CD4-positive, alpha-beta T cell treated with Interleukin-1 beta for 1 hour (primary cell): ENCODE measurements around the gene PRMT6.

Experiments
- DNase-seq, 2 donors: peaks; one replicate each; pipeline ENCODE4 v3.0.0-alpha.2; 2020 to 2022

The PRMT6 gene

DNA sequence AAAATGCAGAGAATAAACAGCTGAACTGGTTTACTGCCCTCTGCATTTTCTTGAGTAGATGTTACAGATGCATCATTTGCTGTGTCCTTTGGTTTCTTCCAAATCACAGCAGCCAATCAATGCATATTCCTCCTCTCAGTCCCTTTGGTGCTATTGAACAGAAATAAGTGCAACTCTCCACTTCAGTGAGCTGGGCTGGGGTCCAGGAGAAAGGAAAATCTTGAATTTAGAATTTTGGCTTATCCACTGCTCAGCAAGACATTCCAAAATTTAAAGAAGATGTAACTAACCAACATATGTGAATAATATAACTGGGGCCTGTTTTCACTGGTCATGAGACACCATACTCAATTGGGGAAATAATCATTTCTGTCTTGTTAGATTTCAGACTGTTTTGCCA is 39.2 kb downstream of the PRMT6 start:
- no peak for DNase-seq

- DNase-seq: no peak
Observed at GRCh38 chr1:107096690-107097089, 40.2 kb downstream of the PRMT6 start.

GRCh38 chr1:107098961-107099360 is 42.5 kb downstream of the PRMT6 start:
- DNase-seq: no peak

DNA sequence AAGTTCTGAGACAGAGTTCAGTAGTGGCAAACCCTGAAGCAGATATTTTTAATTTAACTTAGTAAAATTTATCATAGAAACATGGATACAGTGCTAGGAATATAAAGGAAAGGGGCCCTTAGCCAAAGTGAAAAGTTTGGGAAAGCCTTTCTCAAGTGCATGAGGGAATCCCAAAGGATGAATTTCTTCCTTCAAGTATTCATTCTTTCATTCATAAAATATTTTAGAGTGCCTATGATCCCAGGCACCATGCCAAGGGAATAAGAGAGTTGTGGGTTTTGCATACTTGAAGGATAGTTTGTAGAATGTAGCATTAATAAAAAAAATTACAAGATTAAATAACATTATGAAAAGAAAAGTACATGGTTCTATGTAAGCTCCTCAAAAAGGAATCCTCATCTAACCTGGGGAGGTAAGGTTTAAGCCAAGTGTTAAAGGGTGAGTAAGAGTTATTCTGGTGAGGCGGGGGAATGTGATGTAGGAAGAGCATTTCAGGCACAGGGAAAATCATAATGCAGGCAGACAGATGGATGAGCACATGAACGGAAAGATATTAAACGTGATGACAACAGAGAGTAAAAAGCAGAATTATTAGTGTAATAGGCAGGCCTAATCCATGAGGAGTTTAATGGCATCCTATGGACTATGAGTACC is 44.0 kb downstream of the PRMT6 start:
- DNase-seq: no peak

DNA sequence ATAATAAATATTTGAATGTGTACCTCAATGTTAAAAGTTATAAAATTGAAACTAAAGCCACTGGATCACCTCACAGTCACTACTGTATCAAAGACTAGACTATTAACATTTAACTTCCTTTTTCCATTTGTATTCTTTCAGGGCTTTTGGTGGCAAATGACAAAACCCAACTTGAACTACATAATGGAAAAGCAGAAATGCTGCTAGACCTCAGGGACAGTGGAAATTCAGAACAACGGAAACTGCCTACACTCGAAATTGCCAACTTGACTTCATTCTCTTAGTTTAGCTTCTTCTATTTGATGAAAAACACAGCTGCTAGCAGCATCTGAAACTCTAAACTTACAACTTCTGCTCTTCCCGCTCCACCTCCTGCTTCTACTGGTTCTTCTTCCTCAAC is 49.4 kb downstream of the PRMT6 start:
- no peak for DNase-seq
